ENCODE data around the gene AKIRIN1. TPM values are rescaled to one million over a fixed set of nuclear protein-coding genes. Genes with fewer than 3 reads are reported as not detected.

Gene AKIRIN1
- total and polyA plus RNA-seq, 2 donors (not counting 1 experiment from before 2014, with no cell fraction given) = 41.0 to 66.7 TPM

- no peak overlapping the region for H3K4me2 ChIP-seq (ENCODE audit: extremely low read depth, insufficient read depth, low read length)
- H3K79me2 ChIP-seq (ENCODE audit: control insufficient read depth, insufficient read depth, low read length) = no peaks in the 10 kb centered on the region
- no peaks in the 10 kb centered on the region for H3K9me3 ChIP-seq (ENCODE audit: control insufficient read depth, insufficient read depth, low read depth, low read length)
- no peak overlapping the region for H3K4me3 ChIP-seq (replicated peaks in 1 of 4; ENCODE audit: control extremely low read depth in 1 of 4, insufficient read depth in 1 of 4, low read depth in 3 of 4, low read length in 4 of 4)
- H3K27ac ChIP-seq (ENCODE audit: insufficient read depth, low read length) = no peak overlapping the region
- no peak overlapping the region for H3K9ac ChIP-seq (ENCODE audit: insufficient read depth, low read length)
- DNase-seq (ENCODE audit: low read depth in 2 of 2) = no peak
- no peaks in the 10 kb centered on the region for H3K36me3 ChIP-seq (ENCODE audit: control insufficient read depth, insufficient read depth, low read length)
- no peaks in the 10 kb centered on the region for H4K20me1 ChIP-seq (ENCODE audit: control insufficient read depth, extremely low read depth, insufficient read depth, low read length)
- no peak overlapping the region for H2AFZ ChIP-seq (ENCODE audit: low read length)
- peaks cover 2% of the 10 kb centered on the region for H3K4me1 ChIP-seq (ENCODE audit: control insufficient read depth, extremely low read depth, insufficient read depth, low read length)
- TF ChIP-seq EZH2 (IDR thresholded peaks at IDR 0.05; ENCODE audit: low read length, missing control alignments) (no peak), CTCF (conservative IDR thresholded peaks at IDR 0.05 in 1 of 2, IDR thresholded peaks at IDR 0.05 in 1 of 2; ENCODE audit: low read depth in 1 of 2, low read length in 2 of 2) (no peak)
- H3K27me3 ChIP-seq (ENCODE audit: control insufficient read depth, insufficient read depth, low read length) = no peaks in the 10 kb centered on the region
Measured at GRCh38 chr1:39021426-39021825, 30.4 kb downstream of the AKIRIN1 start.

- Histone ChIP-seq H3K4me1 (ENCODE audit: control insufficient read depth, extremely low read depth, insufficient read depth, low read length) (peaks cover 2% of the 10 kb centered on the region), H4K20me1 (ENCODE audit: control insufficient read depth, extremely low read depth, insufficient read depth, low read length) (no peaks in the 10 kb centered on the region), H3K79me2 (ENCODE audit: control insufficient read depth, insufficient read depth, low read length) (peaks cover 12% of the 10 kb centered on the region), H3K36me3 (ENCODE audit: control insufficient read depth, insufficient read depth, low read length) (no peaks in the 10 kb centered on the region), H2AFZ (ENCODE audit: low read length) (no peak overlapping the region), H3K27me3 (ENCODE audit: control insufficient read depth, insufficient read depth, low read length) (no peaks in the 10 kb centered on the region), H3K4me3 (replicated peaks in 1 of 4; ENCODE audit: control extremely low read depth in 1 of 4, insufficient read depth in 1 of 4, low read depth in 3 of 4, low read length in 4 of 4) (no peak overlapping the region), H3K4me2 (ENCODE audit: extremely low read depth, insufficient read depth, low read length) (no peak overlapping the region), H3K9ac (ENCODE audit: insufficient read depth, low read length) (no peak overlapping the region), H3K9me3 (ENCODE audit: control insufficient read depth, insufficient read depth, low read depth, low read length) (no peaks in the 10 kb centered on the region), H3K27ac (ENCODE audit: insufficient read depth, low read length) (no peak overlapping the region)
- DNase-seq (ENCODE audit: low read depth in 2 of 2) = no peak
- TF ChIP-seq CTCF (conservative IDR thresholded peaks at IDR 0.05 in 1 of 2, IDR thresholded peaks at IDR 0.05 in 1 of 2; ENCODE audit: low read depth in 1 of 2, low read length in 2 of 2) = no peak
- no peak for TF ChIP-seq EZH2 (IDR thresholded peaks at IDR 0.05; ENCODE audit: low read length, missing control alignments)
Measured at GRCh38 chr1:39023140-39023539, 32.1 kb downstream of the AKIRIN1 start.

- Histone ChIP-seq H3K4me3 (replicated peaks in 1 of 4; ENCODE audit: control extremely low read depth in 1 of 4, insufficient read depth in 1 of 4, low read depth in 3 of 4, low read length in 4 of 4) (peak within 1 kb of the TSS; percentile 83 to 96 (median 90)), H3K27me3 (ENCODE audit: control insufficient read depth, insufficient read depth, low read length) (no peaks in the 10 kb centered on the region), H3K36me3 (ENCODE audit: control insufficient read depth, insufficient read depth, low read length) (no peaks in the 10 kb centered on the region), H3K9ac (ENCODE audit: insufficient read depth, low read length) (peak within 1 kb of the TSS; percentile 97), H3K9me3 (ENCODE audit: control insufficient read depth, insufficient read depth, low read depth, low read length) (no peaks in the 10 kb centered on the region), H3K4me2 (ENCODE audit: extremely low read depth, insufficient read depth, low read length) (peak within 1 kb of the TSS; percentile 93), H3K27ac (ENCODE audit: insufficient read depth, low read length) (peak within 1 kb of the TSS; percentile 99), H3K79me2 (ENCODE audit: control insufficient read depth, insufficient read depth, low read length) (peaks cover 22% of the 10 kb centered on the region), H4K20me1 (ENCODE audit: control insufficient read depth, extremely low read depth, insufficient read depth, low read length) (no peaks in the 10 kb centered on the region), H2AFZ (ENCODE audit: low read length) (peak within 1 kb of the TSS; percentile 94), H3K4me1 (ENCODE audit: control insufficient read depth, extremely low read depth, insufficient read depth, low read length) (peaks cover 2% of the 10 kb centered on the region)
- TF ChIP-seq CTCF (conservative IDR thresholded peaks at IDR 0.05 in 1 of 2, IDR thresholded peaks at IDR 0.05 in 1 of 2; ENCODE audit: low read depth in 1 of 2, low read length in 2 of 2) (no peak), EZH2 (IDR thresholded peaks at IDR 0.05; ENCODE audit: low read length, missing control alignments) (no peak)
- peak; percentile 94 to 97 for DNase-seq (ENCODE audit: low read depth in 2 of 2)
Measured at GRCh38 chr1:39026051-39026865, 35.2 kb downstream of the AKIRIN1 start, which contains the start of gene NDUFS5. Gene NDUFS5, plus strand, starts transcription at chr1:39026350. Its CDS starts 2,375 bp downstream, at chr1:39028725.

Data from fibroblast of lung (primary cell).